K562 (cell line): ENCODE results near the gene SUN5. TPM values are rescaled to one million over a fixed set of nuclear protein-coding genes. Genes with fewer than 3 reads are reported as not detected.

ENCODE experiments used
- ATAC-seq: fragments of 200-7000 bp; cut with Tn5 transposase; 3 replicates; pipeline ENCODE4 v1.9.1; 2020; ENCODE audit warnings: moderate library complexity
- BruUV-seq: library from RNA; stranded (reverse); fragments of 400-500 nt; replicated peaks from 2 replicates; lab custom pipeline; 2021; lab: Mats Ljungman, UMichigan
- CTCF ChIA-PET: fragments of 300-600 bp; formaldehyde crosslinking; extraction: SDS; loops from one replicate; lab custom pipeline; 2021; ENCODE audit warnings: low intra/inter-chr PET ratio; lab: Yijun Ruan, JAX
- POLR2A ChIA-PET: fragments of 300-600, 350-650 bp; sonication (Branson Sonifier 250); formaldehyde crosslinking; extraction: SDS; loops from one replicate; lab custom pipeline; 2021; ENCODE audit warnings: antibody characterized with exemption, inconsistent platforms; lab: Yijun Ruan, JAX
- DNase-seq, 4 experiments: peaks; one replicate each; pipeline versions ENCODE4 v3.0.0 to v3.0.0-alpha.2; 2011 to 2018; ENCODE audit warnings: low spot score in 3 of 4, mixed read lengths in 3 of 4; ENCODE audit errors: extremely low read depth in 1 of 4
- FAIRE-seq: peaks from 2 replicates; lab custom pipeline; 2011; peaks lifted over from hg19 to GRCh38; lab: Jason Lieb, UNC
- H2AFZ ChIP-seq: 2 replicates; pipeline ENCODE4 v1.6.0; 2011; ENCODE audit warnings: low read depth, low read length, control low read depth, inconsistent platforms
- H3K27ac ChIP-seq: fragments of 200-600 bp; 3 replicates; pipeline ENCODE4 v1.8.0; 2011; ENCODE audit warnings: low read depth, mild to moderate bottlenecking, control low read depth, inconsistent platforms, low read length, moderate library complexity, mixed read lengths; ENCODE audit errors: extremely low read depth
- H3K27me3 ChIP-seq, 2 experiments: fragments of 300-600 bp in 1 of 2; 2 replicates in 1 of 2; 3 replicates in 1 of 2; pipeline versions ENCODE4 v1.6.0 to v1.8.0; 2011; ENCODE audit warnings: inconsistent platforms in 2 of 2, low read length in 2 of 2, mild to moderate bottlenecking in 1 of 2, mixed read lengths in 1 of 2, moderate library complexity in 1 of 2; ENCODE audit not compliant: control insufficient read depth in 2 of 2, insufficient read depth in 2 of 2
- H3K36me3 ChIP-seq: fragments of 300-600 bp; 3 replicates; pipeline ENCODE4 v1.8.0; 2011; ENCODE audit warnings: mild to moderate bottlenecking, low read length, inconsistent platforms; ENCODE audit not compliant: control insufficient read depth, insufficient read depth
- H3K4me1 ChIP-seq, 2 experiments: fragments of 200-600 bp in 1 of 2; replicated peaks in 1 of 2; 2 replicates in 1 of 2; 3 replicates in 1 of 2; pipeline versions ENCODE4 v1.5.1 to v1.8.0; 2011; ENCODE audit warnings: inconsistent platforms in 2 of 2, low read length in 2 of 2, mild to moderate bottlenecking in 1 of 2, mixed read lengths in 1 of 2, moderate library complexity in 1 of 2; ENCODE audit not compliant: control insufficient read depth in 2 of 2, insufficient read depth in 2 of 2
- H3K4me2 ChIP-seq: 2 replicates; pipeline ENCODE4 v1.6.1; 2011; ENCODE audit warnings: low read length, control low read depth, inconsistent platforms, mixed read lengths; ENCODE audit not compliant: insufficient read depth
- H3K4me3 ChIP-seq: fragments of 200-600 bp; sonication (generic), shearing (Covaris generic); 2 replicates; pipeline ENCODE4 v1.5.1; 2016; ENCODE audit warnings: control low read depth, inconsistent platforms
- H3K79me2 ChIP-seq: fragments of 200-600 bp; 3 replicates; pipeline ENCODE4 v1.8.0; 2011; ENCODE audit warnings: low read length, inconsistent platforms; ENCODE audit not compliant: control insufficient read depth, insufficient read depth
- H3K9ac ChIP-seq, 2 experiments: 2 replicates each; pipeline versions ENCODE4 v1.6.0 to v1.6.1; 2011; ENCODE audit warnings: low read depth in 2 of 2, low read length in 2 of 2, control low read depth in 1 of 2, inconsistent platforms in 1 of 2, mild to moderate bottlenecking in 1 of 2, mixed read lengths in 1 of 2; ENCODE audit not compliant: insufficient read depth in 1 of 2
- H3K9me1 ChIP-seq: one replicate; pipeline ENCODE4 v1.6.0; 2011; ENCODE audit warnings: inconsistent platforms, mild to moderate bottlenecking, low read length, moderate library complexity; ENCODE audit not compliant: control insufficient read depth, insufficient read depth
- H3K9me3 ChIP-seq: replicated peaks from 2 replicates; pipeline ENCODE4 v1.5.1; 2011; ENCODE audit warnings: low read depth, low read length, inconsistent platforms; ENCODE audit not compliant: control insufficient read depth, insufficient read depth
- H4K20me1 ChIP-seq: replicated peaks from 2 replicates; pipeline ENCODE4 v1.6.1; 2011; ENCODE audit warnings: low read length, inconsistent platforms, mixed read lengths; ENCODE audit not compliant: control insufficient read depth, insufficient read depth
- CREM ChIP-seq: IDR thresholded peaks from 2 replicates; pipeline ENCODE4 v1.6.1; 2014; ENCODE audit warnings: antibody characterized with exemption, low read depth
- ETS2 ChIP-seq: IDR thresholded peaks from 2 replicates; pipeline ENCODE4 v1.6.1; 2016; ENCODE audit warnings: borderline replicate concordance, missing genetic modification characterization, mild to moderate bottlenecking, moderate library complexity, missing compliant biosample characterization; ENCODE audit not compliant: poor library complexity, severe bottlenecking
- FOXJ2 ChIP-seq: fragments of 200-800 bp; sonication (Bioruptor generic); IDR thresholded peaks from 2 replicates; pipeline ENCODE4 v1.6.1; 2016; ENCODE audit warnings: missing genetic modification characterization, missing compliant biosample characterization
- ZBTB17 ChIP-seq: fragments of 450-650 bp; formaldehyde crosslinking; IDR thresholded peaks from 2 replicates; pipeline ENCODE4 v1.4.0; 2020; ENCODE audit warnings: mild to moderate bottlenecking
- ZNF384 ChIP-seq: IDR thresholded peaks from 2 replicates; pipeline ENCODE4 v1.6.1; 2012; ENCODE audit warnings: low read depth, low read length, improper control_type of control experiment
- WGBS: fragments of 100-300 bp; shearing (Covaris generic); methylation state at CpG from one replicate; pipeline ENCODE4 v1.1.6; 2016; ENCODE audit warnings: low coverage, mixed read lengths; ENCODE audit not compliant: insufficient coverage; ENCODE audit errors: missing lambda C conversion rate; 5-methylcytosine and 5-hydroxymethylcytosine counted together
- in situ Hi-C: fragments of 300-500 bp; cut with MboI; formaldehyde crosslinking; loops from 4 replicates; pipeline ENCODE4 v1.15.0; 2018; ENCODE audit warnings: inconsistent platforms, mixed read lengths
- intact Hi-C: fragments of 100-400 bp; cut with micrococcal nuclease; formaldehyde crosslinking; loops from 2 replicates; pipeline ENCODE4 v1.14.2; 2022
- polyA plus RNA-seq, 8 experiments: library from polyadenylated mRNA; depleted of rRNA in 4 of 8; stranded (reverse) in 5 of 8; unstranded in 3 of 8; fragments of >200 nt; fragmentation: Nextera tagmentation in 2 of 8; fragmentation: Illumina TruSeq in 1 of 8; extraction: Ambion mirVana in 2 of 8; extraction: Trizol in 1 of 8; gene quantifications; 2 replicates each; pipeline versions ENCODE4 v1.2.1 to v1.2.3, GENCODE V29; 2011 to 2014; ENCODE audit warnings: inconsistent platforms in 1 of 8, missing spikeins in 1 of 8
- total RNA-seq, 7 experiments: library from RNA; depleted of rRNA in 6 of 7; stranded (reverse); fragments of >200 nt in 6 of 7; fragmentation: Illumina TruSeq in 2 of 7; extraction: Trizol in 2 of 7; gene quantifications; 2 replicates each; pipeline versions ENCODE4 v1.2.1 to v1.2.3, GENCODE V29; 2011 to 2021; ENCODE audit warnings: low replicate concordance in 1 of 7

SUN5 gene
- total and polyA plus RNA-seq, 9 of the 15 experiments (the other 6 are each of a cell fraction or from before 2014, with no cell fraction given) = not detected

GRCh38 chr20:32976746-32977145, 27.5 kb downstream of the SUN5 start:
- no peak overlapping the region for H3K9ac ChIP-seq
- in situ Hi-C loops (no loop called here), intact Hi-C loops (no loop called here)
- ATAC-seq (no peak), DNase-seq (no peak), FAIRE-seq (no peak)
- WGBS = 2% methylated on average over 6 of the region's 6 CpGs
- H4K20me1 ChIP-seq = 0 out of 2 replicates have a peak, but pooled peaks cover 5% of the 10 kb centered on the region
- no peak overlapping the region for H3K27ac ChIP-seq
- H3K79me2 ChIP-seq = no peaks in the 10 kb centered on the region
- peaks cover 23 to 63% of the 10 kb centered on the region in 2 experiments for H3K27me3 ChIP-seq
- peaks cover 5 to 8% of the 10 kb centered on the region in 2 experiments; a peak in 3 of 5 replicates for H3K4me1 ChIP-seq
- no TSS peak for BruUV-seq
- H3K4me3 ChIP-seq = no peak overlapping the region
- TF ChIP-seq CREM = no peak
- no peak for TF ChIP-seq ZBTB17 (CRISPR knock-in tag)
- no peak for TF ChIP-seq ZNF384
- TF ChIP-seq ETS2 (tag) = no peak
- TF ChIP-seq FOXJ2 (tag) = no peak
- H3K9me1 ChIP-seq = no peaks in the 10 kb centered on the region
- no peaks in the 10 kb centered on the region for H3K36me3 ChIP-seq
- ChIA-PET POLR2A (interaction anchor here (0.7 to 1.7 kb wide), 2 partner anchors 11 to 177 kb away, joined by 3 to 6 read pairs; no protein-coding TSS in a partner anchor), CTCF (no interaction called here)
- no peak overlapping the region for H3K4me2 ChIP-seq
- H2AFZ ChIP-seq = no peak overlapping the region
- no peaks in the 10 kb centered on the region for H3K9me3 ChIP-seq
